GM23338 (cell line): ENCODE results near the gene NUP214. TPM values are rescaled to one million over a fixed set of nuclear protein-coding genes. Genes with fewer than 3 reads are reported as not detected.

ENCODE experiments used
- ATAC-seq: fragments of 200-7000 bp; cut with Tn5 transposase; 3 replicates; pipeline ENCODE4 v1.9.1; 2020
- DNase-seq: peaks from one replicate; pipeline ENCODE4 v3.0.0-alpha.2; 2015; ENCODE audit warnings: low spot score
- H2AFZ ChIP-seq: fragments of 200-600 bp; sonication (generic); 2 replicates; pipeline ENCODE4 v1.8.0; 2016; ENCODE audit warnings: antibody characterized with exemption, mild to moderate bottlenecking, moderate library complexity
- H3F3A ChIP-seq: fragments of 200-600 bp; sonication (generic); replicated peaks from 2 replicates; pipeline ENCODE4 v1.8.0; 2017; ENCODE audit warnings: antibody characterized with exemption, mixed run types, low read depth
- H3K27ac ChIP-seq: fragments of 200-600 bp; sonication (generic); 2 replicates; pipeline ENCODE4 v1.6.1; 2016; ENCODE audit warnings: low read depth
- H3K27me3 ChIP-seq: fragments of 200-600 bp; sonication (generic); 2 replicates; pipeline ENCODE4 v1.8.0; 2016; ENCODE audit warnings: mild to moderate bottlenecking, mixed run types, moderate library complexity; ENCODE audit not compliant: insufficient read depth
- H3K36me3 ChIP-seq: fragments of 200-600 bp; sonication (generic); 2 replicates; pipeline ENCODE4 v1.8.0; 2016; ENCODE audit warnings: mild to moderate bottlenecking; ENCODE audit not compliant: insufficient read depth
- H3K4me1 ChIP-seq: fragments of 200-600 bp; sonication (generic); 2 replicates; pipeline ENCODE4 v1.8.0; 2016; ENCODE audit warnings: mild to moderate bottlenecking, moderate library complexity; ENCODE audit not compliant: insufficient read depth
- H3K4me2 ChIP-seq: fragments of 200-600 bp; sonication (generic); 2 replicates; pipeline ENCODE4 v1.7.1; 2017; ENCODE audit warnings: mixed run types
- H3K4me3 ChIP-seq: fragments of 200-600 bp; sonication (generic); 2 replicates; pipeline ENCODE4 v1.6.1; 2016; ENCODE audit warnings: mixed run types
- H3K79me2 ChIP-seq: fragments of 200-600 bp; sonication (generic); replicated peaks from 2 replicates; pipeline ENCODE4 v1.8.0; 2017; ENCODE audit warnings: mild to moderate bottlenecking; ENCODE audit not compliant: insufficient read depth
- H3K9me2 ChIP-seq: fragments of 200-600 bp; sonication (generic); 2 replicates; pipeline ENCODE4 v1.8.0; 2017; ENCODE audit not compliant: insufficient read depth
- H4K20me1 ChIP-seq: fragments of 200-600 bp; sonication (generic); replicated peaks from 2 replicates; pipeline ENCODE4 v1.8.0; 2017; ENCODE audit warnings: mild to moderate bottlenecking; ENCODE audit not compliant: insufficient read depth
- H3K27ac Mint-ChIP-seq: 2 replicates; pipeline ENCODE4 v1.8.0; 2020; ENCODE audit warnings: inconsistent platforms, mild to moderate bottlenecking, moderate library complexity, mixed read lengths
- H3K27me3 Mint-ChIP-seq: 3 replicates; pipeline ENCODE4 v1.8.0; 2022; ENCODE audit warnings: low read depth, mild to moderate bottlenecking, moderate library complexity, mixed read lengths, inconsistent platforms; ENCODE audit not compliant: insufficient read depth, poor library complexity
- H3K36me3 Mint-ChIP-seq: 3 replicates; pipeline ENCODE4 v1.8.0; 2021; ENCODE audit warnings: low read depth, mild to moderate bottlenecking, inconsistent platforms, moderate library complexity, mixed read lengths
- H3K4me1 Mint-ChIP-seq: 3 replicates; pipeline ENCODE4 v1.8.0; 2020; ENCODE audit warnings: mild to moderate bottlenecking, inconsistent platforms, mixed read lengths
- H3K4me3 Mint-ChIP-seq: 3 replicates; pipeline ENCODE4 v1.8.0; 2021; ENCODE audit warnings: moderate library complexity, mild to moderate bottlenecking, inconsistent platforms, mixed read lengths
- H3K9me3 Mint-ChIP-seq: 3 replicates; pipeline ENCODE4 v1.8.0; 2020; ENCODE audit warnings: moderate library complexity, mild to moderate bottlenecking, inconsistent platforms, mixed read lengths
- CREB1 ChIP-seq: fragments of 250-450 bp; sonication (Bioruptor Pico); IDR thresholded peaks from 2 replicates; pipeline ENCODE4 v1.5.0; 2020; ENCODE audit warnings: low read depth, mild to moderate bottlenecking, moderate library complexity
- EZH2 ChIP-seq: fragments of 200-600 bp; sonication (generic); IDR thresholded peaks from one replicate; pipeline ENCODE4 v1.8.0; 2017; ENCODE audit warnings: antibody characterized with exemption, mild to moderate bottlenecking, low read depth; ENCODE audit not compliant: unreplicated experiment
- EZH2phosphoT487 ChIP-seq: fragments of 200-600 bp; sonication (generic); IDR thresholded peaks from one replicate; pipeline ENCODE4 v1.8.1; 2018; ENCODE audit warnings: antibody characterized with exemption; ENCODE audit not compliant: unreplicated experiment
- JUNB ChIP-seq: IDR thresholded peaks from one replicate; pipeline ENCODE4 v1.6.1; 2016; ENCODE audit warnings: antibody characterized with exemption; ENCODE audit not compliant: unreplicated experiment
- NANOG ChIP-seq: IDR thresholded peaks from 2 replicates; pipeline ENCODE4 v1.6.1; 2016; ENCODE audit warnings: antibody characterized with exemption, borderline replicate concordance
- POLR2AphosphoS5 ChIP-seq: IDR thresholded peaks from 2 replicates; pipeline ENCODE4 v1.6.1; 2016; ENCODE audit warnings: antibody characterized with exemption, low read depth
- STAT1 ChIP-seq: IDR thresholded peaks from one replicate; pipeline ENCODE4 v1.6.1; 2016; ENCODE audit warnings: antibody characterized with exemption; ENCODE audit not compliant: unreplicated experiment
- ZNF114 ChIP-seq: fragments of 250-450 bp; sonication (Bioruptor Pico); IDR thresholded peaks from 2 replicates; pipeline ENCODE4 v1.5.0; 2020; ENCODE audit warnings: mild to moderate bottlenecking, moderate library complexity
- ZNF331 ChIP-seq: fragments of 250-450 bp; sonication (Bioruptor Pico); IDR thresholded peaks from 2 replicates; pipeline ENCODE4 v1.5.0; 2020; ENCODE audit warnings: low read depth, mild to moderate bottlenecking, moderate library complexity
- polyA plus RNA-seq: library from polyadenylated mRNA; unstranded; fragments of >200 nt; fragmentation: Nextera tagmentation; extraction: Ambion mirVana; gene quantifications from 2 replicates; pipeline ENCODE4 v1.2.1, GENCODE V29; 2016
- total RNA-seq: library from RNA; depleted of rRNA; stranded (reverse); fragments of >200 nt; shearing (Covaris generic); gene quantifications from 2 replicates; pipeline ENCODE4 v1.2.3, GENCODE V29; 2014
- TF ChIP-seq, protein P1 (sequence below): IDR thresholded peaks from one replicate; pipeline ENCODE4 v1.6.1; 2018; ENCODE audit warnings: antibody characterized with exemption; ENCODE audit not compliant: unreplicated experiment
- TF ChIP-seq, protein P2 (sequence below): fragments of 250-450 bp; sonication (Bioruptor Pico); IDR thresholded peaks from 2 replicates; pipeline ENCODE4 v1.5.0; 2020; ENCODE audit warnings: mild to moderate bottlenecking, moderate library complexity
- TF ChIP-seq, protein P3 (sequence below): IDR thresholded peaks from 2 replicates; pipeline ENCODE4 v1.6.1; 2016; ENCODE audit warnings: antibody characterized with exemption

NUP214 gene
- total and polyA plus RNA-seq, 2 experiments from 2014 or later, result 36.0 to 57.0 TPM

DNA sequence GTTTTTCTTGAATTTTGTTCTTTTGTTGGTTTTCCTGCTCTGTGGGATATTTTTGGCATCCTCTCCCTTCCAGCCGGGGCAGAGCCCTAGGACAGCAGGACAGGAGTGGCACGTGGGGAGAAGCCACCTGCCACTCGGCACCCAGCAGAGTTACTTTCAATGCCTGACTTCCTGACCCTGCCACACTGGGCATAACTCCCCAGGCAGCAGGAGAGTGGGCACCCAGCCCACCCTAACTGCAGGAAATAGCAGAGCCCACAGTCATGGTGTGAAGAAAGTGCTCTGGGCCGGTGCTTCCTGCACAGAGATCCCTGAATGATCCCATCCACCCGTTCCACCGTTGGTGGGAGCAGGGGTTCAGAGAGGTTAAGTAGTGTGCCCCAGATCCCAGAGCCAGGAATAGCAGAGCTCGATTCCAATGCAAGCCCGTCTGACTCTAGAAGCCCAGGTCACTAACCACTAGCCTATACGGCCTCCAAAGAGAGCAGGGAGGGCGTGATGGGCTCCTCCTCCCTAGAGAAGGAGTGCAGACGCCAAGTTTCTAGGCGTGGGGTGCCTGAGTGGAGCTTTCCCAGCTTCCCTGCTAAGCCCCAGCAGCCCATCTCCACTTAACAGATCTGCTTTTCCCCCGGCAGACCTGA is 8.1 kb upstream of the NUP214 start:
- TF ChIP-seq POLR2AphosphoS5 (no peak), ZNF331 (no peak), EZH2phosphoT487 (no peak)
- Histone ChIP-seq H4K20me1 (no peaks in the 10 kb centered on the region; the same call in none of the 2 replicates), H3F3A (peaks cover 6% of the 10 kb centered on the region; the same call in 1 of the 2 replicates), H3K79me2 (no peaks in the 10 kb centered on the region), H2AFZ (no peak overlapping the region), H3K27me3 (no peaks in the 10 kb centered on the region), H3K4me3 (no peak overlapping the region), H3K4me2 (no peak overlapping the region), H3K9me2 (no peaks in the 10 kb centered on the region), H3K27ac (no peak overlapping the region), H3K4me1 (no peaks in the 10 kb centered on the region), H3K36me3 (peaks cover 42% of the 10 kb centered on the region)
- H3K36me3 Mint-ChIP-seq, result peaks cover 90% of the 10 kb centered on the region
- DNase-seq (no peak), ATAC-seq (no peak)
- H3K9me3 Mint-ChIP-seq, result no peaks in the 10 kb centered on the region
- H3K4me3 Mint-ChIP-seq, result no peak overlapping the region
- no peak overlapping the region for H3K27ac Mint-ChIP-seq
- H3K27me3 Mint-ChIP-seq, result peaks cover 14% of the 10 kb centered on the region
- H3K4me1 Mint-ChIP-seq, result peaks cover 6% of the 10 kb centered on the region; the same call in 2 of the 3 replicates

DNA sequence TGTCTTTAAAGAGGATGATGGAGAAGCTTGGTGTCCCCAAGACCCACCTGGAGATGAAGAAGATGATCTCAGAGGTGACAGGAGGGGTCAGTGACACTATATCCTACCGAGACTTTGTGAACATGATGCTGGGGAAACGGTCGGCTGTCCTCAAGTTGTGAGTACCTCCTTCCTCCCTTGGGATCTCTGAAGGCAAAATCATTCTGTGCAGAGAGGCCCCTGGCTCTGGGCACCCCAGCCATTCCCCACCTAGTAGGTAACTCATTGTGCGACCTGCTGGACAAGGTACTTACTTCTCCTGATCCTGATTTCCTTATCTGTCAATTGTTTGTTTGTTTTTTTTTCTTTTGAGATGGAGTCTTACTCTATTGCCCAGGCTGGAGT is 7.6 kb upstream of the NUP214 start:
- H2AFZ ChIP-seq, result no peak overlapping the region
- H3K4me2 ChIP-seq, result no peak overlapping the region
- H3K9me2 ChIP-seq, result no peaks in the 10 kb centered on the region
- no peak overlapping the region for H3K27ac ChIP-seq
- Mint-ChIP-seq H3K36me3 (peaks cover 85% of the 10 kb centered on the region), H3K4me1 (peaks cover 1% of the 10 kb centered on the region; the same call in 1 of the 3 replicates), H3K4me3 (no peak overlapping the region), H3K27me3 (peaks cover 13% of the 10 kb centered on the region), H3K27ac (no peak overlapping the region), H3K9me3 (no peaks in the 10 kb centered on the region)
- H3K4me3 ChIP-seq, result no peak overlapping the region
- H3K4me1 ChIP-seq, result no peaks in the 10 kb centered on the region
- no peaks in the 10 kb centered on the region; the same call in none of the 2 replicates for H4K20me1 ChIP-seq
- peaks cover 6% of the 10 kb centered on the region; the same call in 1 of the 2 replicates for H3F3A ChIP-seq
- ATAC-seq, result no peak
- peaks cover 37% of the 10 kb centered on the region for H3K36me3 ChIP-seq
- no peaks in the 10 kb centered on the region for H3K79me2 ChIP-seq
- H3K27me3 ChIP-seq, result no peaks in the 10 kb centered on the region
- DNase-seq, result no peak
- no peak for TF ChIP-seq POLR2AphosphoS5
- no peak for TF ChIP-seq EZH2
- TF ChIP-seq ZNF114 (CRISPR knock-in tag), result no peak
- TF ChIP-seq CREB1 (CRISPR knock-in tag), result no peak
- TF ChIP-seq, protein P1, sequence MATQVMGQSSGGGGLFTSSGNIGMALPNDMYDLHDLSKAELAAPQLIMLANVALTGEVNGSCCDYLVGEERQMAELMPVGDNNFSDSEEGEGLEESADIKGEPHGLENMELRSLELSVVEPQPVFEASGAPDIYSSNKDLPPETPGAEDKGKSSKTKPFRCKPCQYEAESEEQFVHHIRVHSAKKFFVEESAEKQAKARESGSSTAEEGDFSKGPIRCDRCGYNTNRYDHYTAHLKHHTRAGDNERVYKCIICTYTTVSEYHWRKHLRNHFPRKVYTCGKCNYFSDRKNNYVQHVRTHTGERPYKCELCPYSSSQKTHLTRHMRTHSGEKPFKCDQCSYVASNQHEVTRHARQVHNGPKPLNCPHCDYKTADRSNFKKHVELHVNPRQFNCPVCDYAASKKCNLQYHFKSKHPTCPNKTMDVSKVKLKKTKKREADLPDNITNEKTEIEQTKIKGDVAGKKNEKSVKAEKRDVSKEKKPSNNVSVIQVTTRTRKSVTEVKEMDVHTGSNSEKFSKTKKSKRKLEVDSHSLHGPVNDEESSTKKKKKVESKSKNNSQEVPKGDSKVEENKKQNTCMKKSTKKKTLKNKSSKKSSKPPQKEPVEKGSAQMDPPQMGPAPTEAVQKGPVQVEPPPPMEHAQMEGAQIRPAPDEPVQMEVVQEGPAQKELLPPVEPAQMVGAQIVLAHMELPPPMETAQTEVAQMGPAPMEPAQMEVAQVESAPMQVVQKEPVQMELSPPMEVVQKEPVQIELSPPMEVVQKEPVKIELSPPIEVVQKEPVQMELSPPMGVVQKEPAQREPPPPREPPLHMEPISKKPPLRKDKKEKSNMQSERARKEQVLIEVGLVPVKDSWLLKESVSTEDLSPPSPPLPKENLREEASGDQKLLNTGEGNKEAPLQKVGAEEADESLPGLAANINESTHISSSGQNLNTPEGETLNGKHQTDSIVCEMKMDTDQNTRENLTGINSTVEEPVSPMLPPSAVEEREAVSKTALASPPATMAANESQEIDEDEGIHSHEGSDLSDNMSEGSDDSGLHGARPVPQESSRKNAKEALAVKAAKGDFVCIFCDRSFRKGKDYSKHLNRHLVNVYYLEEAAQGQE, result no peak
- no peak for TF ChIP-seq NANOG
- TF ChIP-seq JUNB, result no peak
- TF ChIP-seq, protein P2, sequence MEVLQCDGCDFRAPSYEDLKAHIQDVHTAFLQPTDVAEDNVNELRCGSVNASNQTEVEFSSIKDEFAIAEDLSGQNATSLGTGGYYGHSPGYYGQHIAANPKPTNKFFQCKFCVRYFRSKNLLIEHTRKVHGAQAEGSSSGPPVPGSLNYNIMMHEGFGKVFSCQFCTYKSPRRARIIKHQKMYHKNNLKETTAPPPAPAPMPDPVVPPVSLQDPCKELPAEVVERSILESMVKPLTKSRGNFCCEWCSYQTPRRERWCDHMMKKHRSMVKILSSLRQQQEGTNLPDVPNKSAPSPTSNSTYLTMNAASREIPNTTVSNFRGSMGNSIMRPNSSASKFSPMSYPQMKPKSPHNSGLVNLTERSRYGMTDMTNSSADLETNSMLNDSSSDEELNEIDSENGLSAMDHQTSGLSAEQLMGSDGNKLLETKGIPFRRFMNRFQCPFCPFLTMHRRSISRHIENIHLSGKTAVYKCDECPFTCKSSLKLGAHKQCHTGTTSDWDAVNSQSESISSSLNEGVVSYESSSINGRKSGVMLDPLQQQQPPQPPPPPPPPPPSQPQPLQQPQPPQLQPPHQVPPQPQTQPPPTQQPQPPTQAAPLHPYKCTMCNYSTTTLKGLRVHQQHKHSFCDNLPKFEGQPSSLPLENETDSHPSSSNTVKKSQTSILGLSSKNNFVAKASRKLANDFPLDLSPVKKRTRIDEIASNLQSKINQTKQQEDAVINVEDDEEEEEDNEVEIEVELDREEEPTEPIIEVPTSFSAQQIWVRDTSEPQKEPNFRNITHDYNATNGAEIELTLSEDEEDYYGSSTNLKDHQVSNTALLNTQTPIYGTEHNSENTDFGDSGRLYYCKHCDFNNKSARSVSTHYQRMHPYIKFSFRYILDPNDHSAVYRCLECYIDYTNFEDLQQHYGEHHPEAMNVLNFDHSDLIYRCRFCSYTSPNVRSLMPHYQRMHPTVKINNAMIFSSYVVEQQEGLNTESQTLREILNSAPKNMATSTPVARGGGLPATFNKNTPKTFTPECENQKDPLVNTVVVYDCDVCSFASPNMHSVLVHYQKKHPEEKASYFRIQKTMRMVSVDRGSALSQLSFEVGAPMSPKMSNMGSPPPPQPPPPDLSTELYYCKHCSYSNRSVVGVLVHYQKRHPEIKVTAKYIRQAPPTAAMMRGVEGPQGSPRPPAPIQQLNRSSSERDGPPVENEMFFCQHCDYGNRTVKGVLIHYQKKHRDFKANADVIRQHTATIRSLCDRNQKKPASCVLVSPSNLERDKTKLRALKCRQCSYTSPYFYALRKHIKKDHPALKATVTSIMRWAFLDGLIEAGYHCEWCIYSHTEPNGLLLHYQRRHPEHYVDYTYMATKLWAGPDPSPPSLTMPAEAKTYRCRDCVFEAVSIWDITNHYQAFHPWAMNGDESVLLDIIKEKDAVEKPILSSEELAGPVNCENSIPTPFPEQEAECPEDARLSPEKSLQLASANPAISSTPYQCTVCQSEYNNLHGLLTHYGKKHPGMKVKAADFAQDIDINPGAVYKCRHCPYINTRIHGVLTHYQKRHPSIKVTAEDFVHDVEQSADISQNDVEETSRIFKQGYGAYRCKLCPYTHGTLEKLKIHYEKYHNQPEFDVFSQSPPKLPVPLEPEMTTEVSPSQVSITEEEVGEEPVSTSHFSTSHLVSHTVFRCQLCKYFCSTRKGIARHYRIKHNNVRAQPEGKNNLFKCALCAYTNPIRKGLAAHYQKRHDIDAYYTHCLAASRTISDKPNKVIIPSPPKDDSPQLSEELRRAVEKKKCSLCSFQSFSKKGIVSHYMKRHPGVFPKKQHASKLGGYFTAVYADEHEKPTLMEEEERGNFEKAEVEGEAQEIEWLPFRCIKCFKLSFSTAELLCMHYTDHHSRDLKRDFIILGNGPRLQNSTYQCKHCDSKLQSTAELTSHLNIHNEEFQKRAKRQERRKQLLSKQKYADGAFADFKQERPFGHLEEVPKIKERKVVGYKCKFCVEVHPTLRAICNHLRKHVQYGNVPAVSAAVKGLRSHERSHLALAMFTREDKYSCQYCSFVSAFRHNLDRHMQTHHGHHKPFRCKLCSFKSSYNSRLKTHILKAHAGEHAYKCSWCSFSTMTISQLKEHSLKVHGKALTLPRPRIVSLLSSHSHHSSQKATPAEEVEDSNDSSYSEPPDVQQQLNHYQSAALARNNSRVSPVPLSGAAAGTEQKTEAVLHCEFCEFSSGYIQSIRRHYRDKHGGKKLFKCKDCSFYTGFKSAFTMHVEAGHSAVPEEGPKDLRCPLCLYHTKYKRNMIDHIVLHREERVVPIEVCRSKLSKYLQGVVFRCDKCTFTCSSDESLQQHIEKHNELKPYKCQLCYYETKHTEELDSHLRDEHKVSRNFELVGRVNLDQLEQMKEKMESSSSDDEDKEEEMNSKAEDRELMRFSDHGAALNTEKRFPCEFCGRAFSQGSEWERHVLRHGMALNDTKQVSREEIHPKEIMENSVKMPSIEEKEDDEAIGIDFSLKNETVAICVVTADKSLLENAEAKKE, result no peak
- no peak for TF ChIP-seq STAT1
- TF ChIP-seq, protein P3, sequence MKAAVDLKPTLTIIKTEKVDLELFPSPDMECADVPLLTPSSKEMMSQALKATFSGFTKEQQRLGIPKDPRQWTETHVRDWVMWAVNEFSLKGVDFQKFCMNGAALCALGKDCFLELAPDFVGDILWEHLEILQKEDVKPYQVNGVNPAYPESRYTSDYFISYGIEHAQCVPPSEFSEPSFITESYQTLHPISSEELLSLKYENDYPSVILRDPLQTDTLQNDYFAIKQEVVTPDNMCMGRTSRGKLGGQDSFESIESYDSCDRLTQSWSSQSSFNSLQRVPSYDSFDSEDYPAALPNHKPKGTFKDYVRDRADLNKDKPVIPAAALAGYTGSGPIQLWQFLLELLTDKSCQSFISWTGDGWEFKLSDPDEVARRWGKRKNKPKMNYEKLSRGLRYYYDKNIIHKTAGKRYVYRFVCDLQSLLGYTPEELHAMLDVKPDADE, result no peak
